Activated naive CD8-positive, alpha-beta T cell treated with anti-CD3 and anti-CD28 coated beads, Interleukin-2, amount 50 U/mL, for 16 hours (primary cell): ENCODE measurements around the gene MYH11.

ENCODE experiments used
- DNase-seq: peaks from one replicate; pipeline ENCODE4 v3.0.0-alpha.2; 2020; ENCODE audit warnings: low read depth, low spot score

The MYH11 gene

GRCh38 chr16:15856901-15857698 lies at the start of gene MYH11:
Gene MYH11 (minus strand): TSS chr16:15857028. CDS start chr16:15838252, 18,776 bp downstream.
- no peak for DNase-seq

DNA sequence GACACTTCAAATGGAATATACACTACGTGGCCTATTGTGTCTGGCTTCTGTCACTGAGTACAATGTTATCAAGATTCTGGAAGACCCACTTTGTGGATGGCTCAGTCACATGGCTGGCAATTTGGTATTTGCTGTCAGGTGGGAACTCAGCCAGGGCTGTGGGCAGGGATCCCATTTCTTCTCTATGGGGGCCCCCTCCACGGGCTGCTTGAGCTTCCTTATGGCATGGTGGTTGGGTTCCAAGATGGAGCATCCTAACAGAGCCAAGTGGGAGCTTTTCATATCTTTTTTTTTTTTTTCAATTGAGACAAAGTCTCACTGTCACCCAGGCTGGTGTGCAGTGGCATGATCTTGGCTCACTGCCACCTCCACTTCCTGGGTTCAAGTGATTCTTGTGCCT lies 49.6 kb upstream of the MYH11 start:
- no peak for DNase-seq

GRCh38 chr16:15903960-15904359 lies 47.1 kb upstream of the MYH11 start:
- DNase-seq = no peak

DNA sequence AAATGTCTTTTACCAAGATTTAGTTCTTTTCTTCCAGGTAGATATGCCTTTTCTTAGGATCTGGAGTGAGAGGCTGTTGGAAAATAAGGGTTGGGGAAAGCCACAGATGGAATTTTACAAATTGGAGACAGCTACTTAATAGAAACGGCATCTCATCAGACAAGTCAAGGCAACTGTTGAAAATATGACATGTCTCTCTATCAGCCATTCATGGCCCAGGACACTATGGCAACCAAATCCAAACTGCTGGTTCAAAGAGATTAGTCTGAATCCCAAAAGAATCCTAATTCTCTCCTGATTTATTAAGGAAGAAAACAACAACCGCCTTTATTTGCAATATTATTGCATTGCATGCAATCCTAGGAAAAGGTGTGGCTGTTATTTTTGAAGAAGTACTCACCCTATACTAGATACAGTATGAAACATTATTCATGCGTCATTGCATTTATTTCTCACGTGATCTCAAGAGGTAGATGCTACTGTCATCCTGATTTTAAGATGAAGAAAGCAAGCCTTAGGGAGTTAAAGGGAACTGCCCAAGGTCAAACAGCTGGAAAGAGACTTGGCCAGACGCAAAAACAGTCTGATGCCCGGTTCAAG lies 44.2 kb upstream of the MYH11 start:
- DNase-seq = no peak

GRCh38 chr16:15900357-15900756 lies 43.5 kb upstream of the MYH11 start:
- DNase-seq = no peak

DNA sequence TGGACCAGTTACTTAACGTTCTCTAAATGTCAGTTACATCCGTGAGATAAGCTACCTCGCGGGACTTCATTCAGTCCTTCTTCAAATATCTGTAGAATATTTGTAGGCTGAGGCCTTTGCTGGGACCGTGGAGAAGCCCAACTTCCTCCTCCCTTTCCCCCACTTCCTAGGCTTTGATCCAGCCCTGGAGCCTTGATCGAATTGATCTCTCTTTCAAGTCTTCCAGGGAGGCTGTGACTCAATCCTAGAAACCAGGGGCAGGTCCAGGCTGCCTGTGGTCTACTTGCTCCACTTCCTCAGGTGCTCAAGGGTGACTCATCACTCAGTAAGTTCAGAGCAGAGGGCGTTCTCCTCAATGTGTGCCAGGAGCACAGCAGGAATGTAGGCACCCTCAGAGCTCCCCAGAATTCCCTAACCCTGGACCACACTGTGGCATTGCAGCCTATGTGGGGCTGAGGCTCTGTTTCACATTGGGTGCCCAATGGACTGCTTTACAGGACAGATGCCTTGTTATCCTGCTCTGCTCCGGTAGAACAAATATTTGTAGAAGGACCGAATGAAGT lies 42.8 kb upstream of the MYH11 start:
- DNase-seq = no peak

DNA sequence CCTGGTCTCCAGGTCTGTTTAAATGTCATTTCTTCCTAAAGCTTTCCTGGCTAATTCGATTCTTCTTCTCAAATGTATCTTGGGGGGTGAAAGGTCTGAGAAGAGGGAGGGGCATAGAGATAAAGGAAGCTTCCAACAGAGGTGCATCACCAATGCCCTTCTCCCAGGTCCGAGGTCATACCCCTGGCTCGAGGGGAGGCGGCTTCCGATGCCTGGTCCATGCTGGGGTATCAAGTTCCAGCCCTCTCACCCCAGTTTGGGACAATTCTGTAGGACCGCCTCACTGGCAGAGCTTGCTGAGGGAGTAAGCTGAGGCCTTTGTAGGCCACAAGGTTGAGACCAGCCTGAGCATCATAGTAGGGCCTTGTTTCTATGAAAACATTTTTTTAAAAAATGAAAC lies 41.8 kb upstream of the MYH11 start:
- DNase-seq = no peak

GRCh38 chr16:15897834-15898254 lies 41.0 kb upstream of the MYH11 start:
- no peak for DNase-seq

- DNase-seq = no peak
Observed at GRCh38 chr16:15897121-15897780, 40.4 kb upstream of the MYH11 start.

DNA sequence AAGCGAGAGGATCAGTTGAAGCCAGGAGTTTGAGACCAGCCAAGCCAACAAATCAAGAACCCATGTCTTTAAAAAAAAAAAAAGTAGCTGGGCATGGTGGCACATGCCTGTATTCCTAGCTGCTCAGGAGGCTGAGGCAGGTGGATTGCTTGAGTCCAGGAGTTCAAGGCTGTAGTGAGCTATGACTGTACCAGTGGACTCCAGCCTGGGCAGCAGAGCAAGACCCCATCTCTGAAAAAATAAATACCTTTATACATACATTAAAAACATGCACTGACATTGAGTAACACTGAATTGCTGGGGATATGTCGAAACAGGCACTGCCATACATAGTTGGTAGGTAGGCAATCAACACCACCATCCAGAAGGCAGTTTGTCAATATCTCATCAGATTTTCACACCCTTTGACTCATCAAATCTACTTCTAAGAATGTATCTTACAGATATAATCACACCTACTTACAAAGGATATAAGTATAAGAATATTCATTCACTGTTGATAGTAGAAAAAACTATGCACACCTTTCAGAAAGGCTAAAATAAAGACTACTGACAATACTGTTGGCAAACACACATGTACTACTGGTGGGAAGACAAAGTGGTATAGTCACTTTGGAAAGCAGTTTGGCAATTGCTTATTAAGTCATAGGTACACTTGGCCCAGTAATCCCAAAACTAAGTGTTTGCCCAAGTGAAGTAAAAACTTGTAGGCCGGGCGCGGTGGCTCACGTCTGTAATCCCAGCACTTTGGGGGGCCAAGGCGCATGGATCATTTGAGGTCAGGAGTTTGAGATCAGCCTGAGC lies 37.9 kb upstream of the MYH11 start:
- DNase-seq = no peak

DNA sequence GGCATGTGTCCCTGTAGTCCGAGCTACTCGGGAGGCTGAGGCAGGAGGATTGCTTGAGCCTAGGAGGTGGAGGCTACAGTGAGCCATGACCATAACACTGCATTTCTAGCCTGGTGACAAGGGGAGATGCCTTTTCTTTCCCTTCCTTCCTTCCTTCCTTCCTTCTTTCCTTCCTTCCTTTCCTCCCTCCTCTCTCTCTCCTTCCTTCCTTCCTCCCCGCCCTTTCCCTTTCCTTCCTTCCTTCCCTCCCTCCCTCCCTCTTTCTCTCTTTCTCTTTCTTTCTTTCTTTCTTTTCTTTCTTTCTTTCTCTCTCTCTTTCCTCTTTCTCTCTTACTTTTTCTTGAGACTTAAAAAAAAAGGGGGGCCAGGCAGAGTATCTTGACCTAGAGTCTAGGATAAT lies 34.7 kb upstream of the MYH11 start:
- no peak for DNase-seq

DNA sequence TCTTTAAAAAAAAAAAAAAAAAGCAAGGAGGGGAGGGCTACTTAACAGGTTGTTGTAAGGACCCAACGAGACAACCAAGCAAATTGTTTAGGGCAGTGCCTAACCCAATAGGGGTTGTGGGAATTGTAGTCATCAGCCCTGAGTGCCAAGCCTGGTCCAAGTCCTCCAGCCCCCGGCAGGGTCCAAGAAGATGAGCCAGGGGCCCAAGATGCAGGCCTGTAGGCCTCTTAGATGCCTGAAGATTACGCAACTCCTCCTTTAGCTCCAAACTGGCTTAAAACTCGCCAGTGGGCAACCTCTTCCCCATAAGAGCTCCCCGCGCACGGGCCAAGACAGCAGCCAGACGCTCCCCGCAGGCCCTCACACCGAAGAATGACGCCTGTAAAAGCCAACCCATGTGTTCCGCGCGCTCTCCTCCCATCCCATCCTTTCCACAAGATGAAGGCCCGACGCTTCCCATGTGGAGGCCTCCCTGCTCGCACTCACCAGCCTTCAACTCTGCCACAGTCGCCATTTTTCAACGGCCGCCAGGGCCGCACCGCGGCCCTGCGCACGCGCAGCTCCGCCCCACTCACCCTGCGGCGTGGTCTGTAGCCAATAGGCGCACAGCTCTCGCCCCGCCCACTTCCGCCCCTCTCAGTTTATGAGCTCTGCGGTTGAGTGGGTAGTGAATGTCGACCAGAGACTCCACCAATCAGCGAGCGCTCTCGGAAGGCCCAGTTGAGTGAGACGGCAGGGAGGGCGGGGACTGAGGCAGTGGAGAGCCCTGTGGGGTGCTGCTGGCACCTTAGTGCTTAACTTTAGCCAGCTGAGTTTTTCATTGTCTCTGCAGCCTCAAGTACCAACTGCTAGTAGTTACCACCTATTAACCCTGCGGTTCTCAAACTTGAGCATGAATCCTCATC lies 31.5 kb upstream of the MYH11 start, which contains the start of gene CEP20:
Gene CEP20 (minus strand): TSS at position 532 of the 905 bp plus-strand sequence. CDS start 18 bp downstream, at position 514.
- peak; percentile 100 for DNase-seq

GRCh38 chr16:15887283-15887682 lies 30.5 kb upstream of the MYH11 start:
- DNase-seq = no peak

DNA sequence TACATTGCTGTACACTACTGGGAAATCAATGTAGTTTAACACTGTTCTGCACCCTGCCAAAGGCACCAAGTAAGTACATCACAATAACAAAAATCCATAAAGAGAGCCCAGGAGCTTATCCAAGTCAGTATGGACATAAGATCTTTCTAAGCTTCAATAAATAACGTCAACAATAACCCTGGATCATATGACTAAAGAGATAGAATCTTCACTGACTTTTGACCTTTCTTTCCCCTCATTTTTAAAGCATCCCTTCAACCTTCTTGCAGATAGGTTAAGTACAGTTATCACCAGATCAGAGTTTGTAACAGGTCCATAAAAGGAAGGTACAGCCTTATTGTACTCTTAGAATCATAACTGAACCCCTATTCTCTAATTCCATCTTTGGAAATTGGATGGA lies 29.2 kb upstream of the MYH11 start:
- DNase-seq = no peak

DNA sequence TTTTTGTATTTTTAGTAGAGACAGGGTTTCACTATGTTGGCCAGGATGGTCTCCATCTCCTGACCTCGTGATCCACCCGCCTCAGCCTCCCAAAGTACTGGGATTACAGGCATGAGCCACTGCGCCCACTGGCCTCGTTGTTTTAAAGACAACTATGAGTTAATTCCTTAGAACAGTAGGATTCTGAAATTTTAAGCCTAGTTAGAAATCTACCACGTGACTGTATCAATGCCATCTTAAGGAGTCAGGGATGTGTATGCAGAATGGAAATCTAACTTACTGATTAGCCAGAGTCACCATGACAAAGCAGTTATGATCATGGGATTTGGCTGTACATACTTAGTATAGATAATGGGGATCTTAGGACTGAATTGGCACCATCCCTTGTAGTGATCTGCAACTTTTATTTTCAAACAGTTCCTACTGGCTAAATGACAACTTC lies 28.8 kb upstream of the MYH11 start:
- DNase-seq = no peak

- no peak for DNase-seq
Observed at GRCh38 chr16:15882563-15882962, 25.7 kb upstream of the MYH11 start.

DNA sequence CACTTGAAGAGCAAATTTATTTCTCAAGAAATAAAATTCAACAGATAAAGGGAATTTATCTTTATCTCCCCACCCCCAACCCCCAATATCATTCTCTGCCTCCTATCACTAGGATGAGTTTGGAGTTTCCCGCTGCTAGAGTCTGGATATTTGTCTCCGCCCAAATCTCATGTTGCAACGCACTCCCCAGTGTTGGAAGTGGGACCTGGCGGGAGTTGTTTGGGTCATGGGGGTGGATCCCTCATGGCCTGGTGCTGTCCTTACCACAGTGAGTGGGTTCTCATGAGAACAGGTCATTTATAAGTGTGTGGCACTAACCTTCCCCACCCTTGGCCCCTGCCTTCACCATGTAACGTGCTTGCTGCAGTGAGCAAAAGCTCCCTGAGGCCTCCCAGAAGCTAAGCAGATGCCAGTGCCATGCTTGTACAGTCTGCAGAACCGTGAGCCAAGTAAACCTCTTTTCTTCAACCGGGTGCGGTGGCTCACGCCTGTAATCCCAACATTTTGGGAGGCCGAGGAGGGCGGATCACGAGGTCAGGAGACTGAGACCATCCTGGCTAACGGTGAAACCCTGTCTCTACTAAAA lies 25.1 kb upstream of the MYH11 start:
- DNase-seq = no peak

DNA sequence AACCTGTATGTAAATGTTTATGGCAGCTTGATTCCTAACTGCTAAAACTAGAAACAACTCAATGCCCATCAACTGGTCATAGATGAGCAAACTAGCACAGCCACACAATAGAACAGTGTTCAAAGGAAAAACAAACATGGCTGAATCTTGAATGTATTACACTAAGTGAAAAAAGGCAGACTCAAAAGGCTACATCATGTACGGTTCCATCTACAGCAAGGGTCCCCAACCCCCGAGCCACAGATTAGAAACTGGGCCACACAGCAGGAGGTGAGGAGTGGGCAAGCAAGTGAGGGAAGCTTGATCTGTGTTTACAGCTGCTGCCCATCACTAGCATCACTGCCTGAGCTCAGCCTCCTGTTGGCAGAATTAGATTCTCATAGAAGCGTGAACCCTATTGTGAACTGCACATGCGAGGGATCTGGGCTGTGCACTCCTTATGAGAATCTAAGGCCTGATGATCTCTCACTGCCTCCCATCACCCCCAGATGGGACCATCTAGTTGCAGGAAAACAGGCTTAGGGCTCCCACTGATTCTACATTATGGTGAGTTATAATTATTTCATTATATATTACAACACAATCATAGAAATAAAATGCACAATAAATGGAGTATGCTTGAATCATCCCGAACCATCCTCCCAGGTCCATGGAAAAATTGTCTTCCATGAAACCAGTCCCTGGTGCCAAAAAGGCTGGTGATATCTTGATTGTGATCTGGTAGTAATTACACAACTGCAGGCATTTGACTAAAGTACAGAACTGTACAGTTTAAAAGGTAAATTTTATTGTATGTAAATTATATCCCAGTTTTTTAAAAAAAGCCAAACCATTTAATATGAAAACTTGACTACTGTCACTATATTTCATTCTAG lies 23.8 kb upstream of the MYH11 start:
- no peak for DNase-seq

DNA sequence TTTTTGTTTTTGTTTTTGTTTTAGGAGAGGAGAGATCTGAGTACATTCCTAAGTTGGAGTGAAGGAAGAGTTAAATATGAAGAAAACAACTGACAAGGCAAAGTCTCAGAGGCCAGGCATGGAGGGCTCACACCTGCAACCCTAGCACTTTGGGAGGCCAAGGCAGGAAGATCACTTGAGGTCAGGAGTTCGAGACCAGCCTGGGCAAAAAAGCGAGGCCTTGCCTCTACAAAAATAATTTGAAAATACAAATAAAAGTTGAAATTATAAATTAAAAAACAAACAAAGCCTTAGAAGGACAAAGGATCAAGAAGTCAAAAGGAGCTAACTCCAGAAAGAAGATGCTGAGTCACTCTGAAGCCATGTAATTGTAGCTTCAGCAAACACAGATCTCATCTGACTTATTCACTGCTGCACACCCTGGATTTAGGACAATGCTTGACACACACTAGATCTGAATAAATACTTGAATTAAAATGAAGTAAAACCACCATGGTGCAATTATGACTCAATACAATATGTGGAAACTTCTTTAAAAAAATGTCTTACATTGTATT lies 22.5 kb upstream of the MYH11 start:
- DNase-seq = no peak
